Mesenchymal stem cell (in vitro differentiated cells and primary cell): ENCODE results near the gene CSRNP3.
"Not testable (repeated sequence)": the region's sequence is repeated elsewhere in the genome, so short reads cannot be mapped to it uniquely, and the experiment has no call there.

Experiments
- DNase-seq: peaks from one replicate; pipeline ENCODE4 v3.0.0-alpha.2; 2013
- H2AFZ ChIP-seq: one replicate; pipeline ENCODE4 v1.6.1; 2013; ENCODE audit warnings: low read depth, mild to moderate bottlenecking, control low read depth, inconsistent platforms, low read length, moderate library complexity
- H2AK5ac ChIP-seq: 2 replicates; pipeline ENCODE4 v1.6.1; 2013; ENCODE audit warnings: low read length, moderate library complexity, mild to moderate bottlenecking, inconsistent platforms; ENCODE audit not compliant: severe bottlenecking
- H2BK120ac ChIP-seq: one replicate; pipeline ENCODE4 v1.6.1; 2013; ENCODE audit warnings: low read depth, mild to moderate bottlenecking, inconsistent platforms, low read length, moderate library complexity
- H2BK12ac ChIP-seq, 2 experiments: one replicate each; pipeline ENCODE4 v1.6.1; 2013; ENCODE audit warnings: inconsistent platforms in 2 of 2, low read length in 2 of 2, mild to moderate bottlenecking in 2 of 2, moderate library complexity in 2 of 2, control low read depth in 1 of 2
- H2BK15ac ChIP-seq: one replicate; pipeline ENCODE4 v1.6.1; 2013; ENCODE audit warnings: mild to moderate bottlenecking, low read depth, inconsistent platforms; ENCODE audit not compliant: poor library complexity, severe bottlenecking
- H2BK5ac ChIP-seq: 2 replicates; pipeline ENCODE4 v1.6.1; 2013; ENCODE audit warnings: low read depth, mild to moderate bottlenecking, low read length, control low read depth, inconsistent platforms; ENCODE audit not compliant: poor library complexity, severe bottlenecking
- H3K14ac ChIP-seq, 2 experiments: one replicate each; pipeline ENCODE4 v1.6.1; 2013; ENCODE audit warnings: inconsistent platforms in 2 of 2, low read length in 2 of 2, control low read depth in 1 of 2, mild to moderate bottlenecking in 1 of 2, moderate library complexity in 1 of 2
- H3K18ac ChIP-seq, 2 experiments: one replicate each; pipeline ENCODE4 v1.6.1; 2013; ENCODE audit warnings: inconsistent platforms in 2 of 2, low read length in 2 of 2, control low read depth in 1 of 2, low read depth in 1 of 2, mild to moderate bottlenecking in 1 of 2
- H3K23ac ChIP-seq, 2 experiments: one replicate each; pipeline ENCODE4 v1.6.1; 2013; ENCODE audit warnings: inconsistent platforms in 2 of 2, low read length in 2 of 2, mild to moderate bottlenecking in 2 of 2, moderate library complexity in 2 of 2, control low read depth in 1 of 2
- H3K27ac ChIP-seq: 2 replicates; pipeline ENCODE4 v1.5.1; 2013; ENCODE audit warnings: mild to moderate bottlenecking, moderate library complexity, low read length, control low read depth, inconsistent platforms; ENCODE audit not compliant: poor library complexity, severe bottlenecking
- H3K27me3 ChIP-seq, 2 experiments: 2 replicates each; pipeline versions ENCODE4 v1.6.1 to v1.7.0; 2013; ENCODE audit warnings: low read length in 2 of 2, mild to moderate bottlenecking in 2 of 2, moderate library complexity in 2 of 2, control low read depth in 1 of 2, inconsistent platforms in 1 of 2; ENCODE audit not compliant: control insufficient read depth in 1 of 2, insufficient read depth in 1 of 2
- H3K36me3 ChIP-seq, 2 experiments: 2 replicates each; pipeline versions ENCODE4 v1.6.1 to v1.7.0; 2013; ENCODE audit warnings: low read length in 2 of 2, control low read depth in 1 of 2, inconsistent platforms in 1 of 2, low read depth in 1 of 2, mild to moderate bottlenecking in 1 of 2; ENCODE audit not compliant: insufficient read depth in 2 of 2, control insufficient read depth in 1 of 2
- H3K4ac ChIP-seq, 2 experiments: one replicate each; pipeline ENCODE4 v1.6.1; 2013; ENCODE audit warnings: inconsistent platforms in 2 of 2, low read length in 2 of 2, mild to moderate bottlenecking in 2 of 2, moderate library complexity in 2 of 2, control low read depth in 1 of 2, low read depth in 1 of 2
- H3K4me1 ChIP-seq: 2 replicates; pipeline ENCODE4 v1.6.1; 2013; ENCODE audit warnings: low read depth, low read length, control low read depth; ENCODE audit not compliant: control insufficient read depth, insufficient read depth
- H3K4me2 ChIP-seq: 2 replicates; pipeline ENCODE4 v1.6.1; 2013; ENCODE audit warnings: low read length, mild to moderate bottlenecking, inconsistent platforms; ENCODE audit not compliant: poor library complexity, severe bottlenecking
- H3K4me3 ChIP-seq, 2 experiments: 2 replicates each; pipeline versions ENCODE4 v1.5.1 to v1.7.0; 2013; ENCODE audit warnings: low read length in 2 of 2, mild to moderate bottlenecking in 2 of 2, control low read depth in 1 of 2, low read depth in 1 of 2; ENCODE audit not compliant: insufficient read depth in 1 of 2
- H3K79me1 ChIP-seq: replicated peaks from 2 replicates; pipeline ENCODE4 v1.6.1; 2013; ENCODE audit warnings: mild to moderate bottlenecking, control low read depth, low read length, inconsistent platforms; ENCODE audit not compliant: poor library complexity, severe bottlenecking
- H3K9ac ChIP-seq: 2 replicates; pipeline ENCODE4 v1.7.0; 2013; ENCODE audit warnings: mild to moderate bottlenecking, low read length, moderate library complexity
- H3K9me3 ChIP-seq: 2 replicates; pipeline ENCODE4 v1.7.0; 2013; ENCODE audit warnings: mild to moderate bottlenecking, low read length; ENCODE audit not compliant: control insufficient read depth
- H4K8ac ChIP-seq: one replicate; pipeline ENCODE4 v1.6.1; 2013; ENCODE audit warnings: inconsistent platforms, mild to moderate bottlenecking, low read length, moderate library complexity
- H4K91ac ChIP-seq: one replicate; pipeline ENCODE4 v1.6.1; 2013; ENCODE audit warnings: mild to moderate bottlenecking, low read length, inconsistent platforms
- WGBS: methylation state at CpG from one replicate; pipeline ENCODE4 v1.1.7; 2013; ENCODE audit warnings: mixed read lengths; 5-methylcytosine and 5-hydroxymethylcytosine counted together

The CSRNP3 gene

GRCh38 chr2:165662720-165663119 is 193.2 kb downstream of the CSRNP3 start:
- H2BK15ac ChIP-seq = no peak overlapping the region
- H2AK5ac ChIP-seq = no peak overlapping the region
- no peak overlapping the region for H2BK120ac ChIP-seq
- H4K8ac ChIP-seq = no peak overlapping the region
- H4K91ac ChIP-seq = no peak overlapping the region
- H2AFZ ChIP-seq = no peak overlapping the region
- no peak overlapping the region for H3K14ac ChIP-seq
- H3K27ac ChIP-seq = peak overlapping the region; percentile 39
- no peak overlapping the region for H3K9ac ChIP-seq
- H2BK5ac ChIP-seq = no peak overlapping the region
- H2BK12ac ChIP-seq = no peak overlapping the region
- H3K4me2 ChIP-seq = no peak overlapping the region
- no peaks in the 10 kb centered on the region for H3K79me1 ChIP-seq
- H3K23ac ChIP-seq = no peak overlapping the region
- H3K4me3 ChIP-seq = no peak overlapping the region
- H3K18ac ChIP-seq = no peak overlapping the region
- H3K4me1 ChIP-seq = no peaks in the 10 kb centered on the region
- H3K9me3 ChIP-seq = no peaks in the 10 kb centered on the region
- H3K27me3 ChIP-seq = no peaks in the 10 kb centered on the region
- no peak overlapping the region for H3K4ac ChIP-seq
- H3K36me3 ChIP-seq = no peaks in the 10 kb centered on the region
- DNase-seq = no peak

GRCh38 chr2:165665614-165666013 is 196.1 kb downstream of the CSRNP3 start:
- DNase-seq = no peak
- H3K4me2 ChIP-seq = no peak overlapping the region
- H3K9ac ChIP-seq = no peak overlapping the region
- H2BK15ac ChIP-seq = no peak overlapping the region
- no peaks in the 10 kb centered on the region for H3K27me3 ChIP-seq
- H3K36me3 ChIP-seq = no peaks in the 10 kb centered on the region
- H2BK5ac ChIP-seq = no peak overlapping the region
- no peak overlapping the region for H3K14ac ChIP-seq
- H3K4ac ChIP-seq = no peak overlapping the region
- no peak overlapping the region for H4K91ac ChIP-seq
- H2AK5ac ChIP-seq = no peak overlapping the region
- H2BK120ac ChIP-seq = no peak overlapping the region
- H3K18ac ChIP-seq = no peak overlapping the region
- no peaks in the 10 kb centered on the region for H3K9me3 ChIP-seq
- no peak overlapping the region for H3K27ac ChIP-seq
- no peak overlapping the region for H4K8ac ChIP-seq
- H3K79me1 ChIP-seq = no peaks in the 10 kb centered on the region
- no peak overlapping the region for H2AFZ ChIP-seq
- H2BK12ac ChIP-seq = no peak overlapping the region
- no peaks in the 10 kb centered on the region for H3K4me1 ChIP-seq
- 71% methylated on average over 2 of the region's 2 CpGs for WGBS
- no peak overlapping the region for H3K4me3 ChIP-seq
- no peak overlapping the region for H3K23ac ChIP-seq

GRCh38 chr2:165666073-165666472 is 196.6 kb downstream of the CSRNP3 start:
- not testable (repeated sequence) for H3K4me1 ChIP-seq, H3K4me2 ChIP-seq, H3K36me3 ChIP-seq, H3K23ac ChIP-seq, H3K9ac ChIP-seq, H3K4ac ChIP-seq, H2BK120ac ChIP-seq, H4K8ac ChIP-seq, H3K18ac ChIP-seq, H2AFZ ChIP-seq, H3K79me1 ChIP-seq, H3K27me3 ChIP-seq, H2BK15ac ChIP-seq, H3K27ac ChIP-seq, H2BK12ac ChIP-seq, DNase-seq, H2AK5ac ChIP-seq, H3K4me3 ChIP-seq, H4K91ac ChIP-seq, H2BK5ac ChIP-seq, H3K9me3 ChIP-seq, H3K14ac ChIP-seq

GRCh38 chr2:165666605-165667004 is 197.1 kb downstream of the CSRNP3 start:
- Histone ChIP-seq H2BK12ac (no peak overlapping the region), H4K8ac (no peak overlapping the region), H2BK15ac (no peak overlapping the region), H2AK5ac (no peak overlapping the region), H3K9ac (no peak overlapping the region), H3K4ac (no peak overlapping the region), H2BK120ac (no peak overlapping the region), H3K4me1 (no peaks in the 10 kb centered on the region), H4K91ac (no peak overlapping the region), H3K4me3 (no peak overlapping the region), H2AFZ (no peak overlapping the region), H3K79me1 (no peaks in the 10 kb centered on the region), H3K18ac (no peak overlapping the region), H3K14ac (no peak overlapping the region), H2BK5ac (no peak overlapping the region), H3K23ac (no peak overlapping the region), H3K4me2 (no peak overlapping the region), H3K36me3 (no peaks in the 10 kb centered on the region), H3K27me3 (no peaks in the 10 kb centered on the region), H3K27ac (no peak overlapping the region), H3K9me3 (peaks cover 2% of the 10 kb centered on the region)
- 91% methylated on average over 2 of the region's 2 CpGs for WGBS
- DNase-seq = no peak
